CMK (cell line): ENCODE measurements around the gene TRIM10.

ENCODE experiments used
- DNase-seq: peaks from one replicate; pipeline ENCODE4 v3.0.0-alpha.2; 2010; ENCODE audit warnings: low read depth

Gene TRIM10, protein sequence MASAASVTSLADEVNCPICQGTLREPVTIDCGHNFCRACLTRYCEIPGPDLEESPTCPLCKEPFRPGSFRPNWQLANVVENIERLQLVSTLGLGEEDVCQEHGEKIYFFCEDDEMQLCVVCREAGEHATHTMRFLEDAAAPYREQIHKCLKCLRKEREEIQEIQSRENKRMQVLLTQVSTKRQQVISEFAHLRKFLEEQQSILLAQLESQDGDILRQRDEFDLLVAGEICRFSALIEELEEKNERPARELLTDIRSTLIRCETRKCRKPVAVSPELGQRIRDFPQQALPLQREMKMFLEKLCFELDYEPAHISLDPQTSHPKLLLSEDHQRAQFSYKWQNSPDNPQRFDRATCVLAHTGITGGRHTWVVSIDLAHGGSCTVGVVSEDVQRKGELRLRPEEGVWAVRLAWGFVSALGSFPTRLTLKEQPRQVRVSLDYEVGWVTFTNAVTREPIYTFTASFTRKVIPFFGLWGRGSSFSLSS

DNA sequence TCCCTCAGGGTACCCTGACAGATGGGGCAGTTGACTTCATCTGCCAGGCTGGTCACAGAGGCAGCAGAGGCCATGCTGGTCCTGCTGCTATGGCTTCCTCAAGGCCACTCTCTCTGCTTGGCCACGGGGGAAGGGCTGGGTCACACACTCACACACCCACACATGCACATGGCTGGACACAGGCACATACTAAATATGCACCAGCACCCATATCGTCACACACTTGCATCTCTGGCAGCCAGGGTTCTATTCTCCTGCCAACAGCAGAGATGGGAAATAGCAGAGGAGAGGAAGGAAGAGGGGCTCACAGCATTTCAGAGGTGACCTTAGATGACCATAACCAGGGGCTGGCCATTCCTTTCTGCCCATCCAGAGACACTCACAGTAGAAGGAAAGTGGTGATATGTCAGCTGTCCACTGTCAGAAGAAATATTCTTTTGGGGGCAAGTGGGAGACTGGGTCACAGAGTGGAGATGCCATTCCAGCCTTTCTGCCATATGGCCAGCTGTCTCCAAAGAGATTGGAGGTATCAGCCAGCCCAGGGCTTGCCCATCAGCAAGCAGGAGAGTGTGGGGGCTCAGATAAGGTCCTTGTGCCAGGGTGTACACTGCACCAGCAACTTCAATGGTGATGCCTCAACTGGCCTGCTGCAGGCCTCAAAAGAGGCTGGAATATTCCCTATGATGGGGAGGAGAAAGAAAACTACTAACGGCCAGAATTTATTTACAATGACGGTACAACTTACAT, at the start of gene TRIM10:
Gene TRIM10 (minus strand): TSS at position 427 of the 747 bp plus-strand sequence. CDS start 353 bp downstream, at position 74.
- no peak for DNase-seq

- no peak for DNase-seq
These were observed 46.7 kb upstream of the TRIM10 start for GRCh38 chr6:30207619-30208295.

GRCh38 chr6:30206799-30207618, 46.0 kb upstream of the TRIM10 start:
- no peak for DNase-seq

- no peak for DNase-seq
These were observed 45.1 kb upstream of the TRIM10 start for GRCh38 chr6:30206152-30206551.

- no peak for DNase-seq
These were observed 43.1 kb upstream of the TRIM10 start for GRCh38 chr6:30204116-30204515.

DNA sequence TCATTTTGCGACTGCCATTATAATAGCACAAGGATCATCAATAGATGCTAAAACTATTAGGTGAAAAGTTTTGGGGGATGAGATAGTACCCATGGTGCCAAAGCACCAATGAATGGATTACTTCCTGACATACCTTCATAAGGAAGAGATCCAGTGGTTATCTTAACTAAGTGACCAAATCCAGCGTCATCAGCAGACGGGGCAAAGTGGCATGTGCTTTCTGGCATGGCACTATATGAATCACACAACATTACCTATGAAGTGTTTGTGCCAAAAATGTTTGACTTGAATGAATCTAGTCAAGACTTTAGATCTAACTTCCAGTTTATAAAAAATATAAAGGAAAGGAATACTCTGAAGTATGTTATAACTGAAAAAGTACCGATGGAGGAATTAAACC, 41.4 kb upstream of the TRIM10 start:
- no peak for DNase-seq

GRCh38 chr6:30200551-30201281, 39.7 kb upstream of the TRIM10 start:
- DNase-seq, result no peak

- no peak for DNase-seq
These were observed 37.4 kb upstream of the TRIM10 start for GRCh38 chr6:30198166-30199084.

DNA sequence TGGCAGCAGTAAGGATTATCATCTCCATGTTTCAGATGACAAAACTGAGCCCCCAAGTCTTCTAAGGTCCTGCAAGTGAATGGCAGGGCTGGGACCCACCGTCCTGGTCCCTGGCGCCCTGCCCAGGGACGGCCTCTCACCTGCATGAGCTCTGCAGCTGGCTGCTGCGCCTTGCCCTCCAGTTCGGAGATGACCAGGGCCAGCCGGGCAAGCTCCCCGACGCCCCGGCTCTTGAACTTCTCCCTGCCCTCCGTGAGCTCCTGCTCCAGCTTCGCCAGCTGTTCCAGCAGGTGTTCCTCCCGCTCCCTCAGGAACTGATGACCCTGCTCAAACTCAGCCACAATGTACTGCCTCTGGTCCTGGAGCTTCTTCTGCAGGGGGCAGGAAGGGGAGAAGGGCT, 35.4 kb upstream of the TRIM10 start:
- DNase-seq, result no peak

DNA sequence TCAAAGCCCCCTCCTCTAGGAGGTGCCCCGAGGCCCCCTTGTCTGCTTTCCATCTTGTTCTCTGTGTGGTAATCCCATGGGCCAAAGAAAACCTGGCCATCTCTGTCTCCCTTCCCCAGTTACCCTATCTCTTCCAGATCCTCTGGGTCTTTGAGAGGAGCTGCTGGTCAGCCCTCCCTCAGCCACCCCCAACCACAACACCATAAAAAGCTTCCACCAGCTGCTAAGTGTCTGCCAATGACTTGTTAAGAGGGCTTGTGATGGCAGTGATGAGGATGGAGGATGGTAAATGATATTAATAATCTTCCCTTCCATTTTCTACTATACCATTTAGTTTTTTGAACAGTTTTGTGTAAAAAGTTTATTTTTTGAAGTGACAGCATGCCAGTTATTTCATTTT, 34.9 kb upstream of the TRIM10 start:
- no peak for DNase-seq

DNA sequence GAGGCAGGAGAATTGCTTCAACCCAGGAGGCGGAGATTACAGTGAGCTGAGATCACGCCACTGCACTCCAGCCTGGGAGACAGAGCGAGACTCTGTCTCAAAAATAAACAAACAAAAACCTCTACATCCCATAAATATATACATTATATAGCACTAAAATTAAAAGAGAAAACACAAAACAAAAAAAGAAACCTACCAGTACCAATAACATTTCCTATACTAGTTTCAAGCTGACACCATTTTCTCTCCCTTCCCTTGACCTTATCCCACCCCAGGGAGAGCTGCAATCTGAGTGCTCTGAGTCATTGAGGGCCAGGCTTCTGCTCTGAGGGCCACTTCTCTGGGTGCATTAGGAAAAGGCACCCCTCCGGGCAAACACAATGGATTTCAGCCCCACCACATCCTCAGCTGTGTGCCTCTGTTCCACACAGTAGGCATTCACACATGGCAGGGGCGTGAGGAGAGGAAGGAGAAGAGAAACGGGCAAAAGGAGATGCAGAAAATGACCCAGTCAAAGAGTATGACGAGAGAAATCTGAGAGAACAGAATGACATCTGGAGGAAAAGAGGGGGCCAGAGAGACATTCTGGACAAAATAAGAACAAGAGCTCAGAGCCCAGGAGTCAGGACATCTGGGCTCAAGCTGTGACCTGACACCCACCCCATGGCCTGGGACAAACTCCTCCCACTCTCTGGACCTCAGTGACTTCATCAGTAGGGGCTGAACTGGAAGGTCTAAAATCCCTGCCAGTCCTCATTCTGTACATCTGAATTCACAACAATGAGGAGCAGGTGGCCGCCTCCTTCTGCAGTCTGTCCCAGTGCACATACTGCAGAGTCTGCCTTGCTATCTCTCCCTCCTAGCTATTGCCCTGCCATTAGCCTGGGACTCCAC, 34.0 kb upstream of the TRIM10 start:
- DNase-seq, result no peak

DNA sequence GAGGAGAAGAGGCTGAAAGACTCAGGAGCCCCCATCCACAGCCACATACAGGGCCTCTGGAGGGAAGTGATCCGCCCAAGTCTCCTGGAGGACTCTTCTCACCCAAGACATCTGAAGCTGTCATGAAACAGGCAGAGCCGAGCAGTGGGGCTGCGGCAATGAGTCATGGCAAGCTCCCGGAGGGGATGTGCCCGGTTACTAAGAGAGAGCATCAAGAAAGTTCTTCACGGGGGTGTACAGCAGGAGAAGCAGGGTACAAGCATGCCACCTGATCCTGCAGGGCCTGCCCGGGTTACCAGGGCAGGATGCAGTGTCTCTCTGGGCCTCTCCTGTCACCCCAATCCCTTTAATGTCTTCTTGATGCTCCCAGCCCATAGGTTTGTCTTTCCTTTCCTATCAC, 31.1 kb upstream of the TRIM10 start:
- DNase-seq, result no peak

- DNase-seq, result no peak
These were observed 27.5 kb upstream of the TRIM10 start for GRCh38 chr6:30188541-30188940.

- no peak for DNase-seq
These were observed 25.0 kb upstream of the TRIM10 start for GRCh38 chr6:30185846-30186484.

GRCh38 chr6:30184417-30185031, 23.5 kb upstream of the TRIM10 start:
- no peak for DNase-seq

- DNase-seq, result no peak
These were observed 19.1 kb upstream of the TRIM10 start for GRCh38 chr6:30180145-30180544.

GRCh38 chr6:30178837-30179236, 17.8 kb upstream of the TRIM10 start:
- DNase-seq, result no peak

- no peak for DNase-seq
These were observed 14.8 kb upstream of the TRIM10 start for GRCh38 chr6:30175765-30176164.
